SK-N-SH (cell line): ENCODE data around the gene EPGN.

Source experiments
- CTCF ChIP-seq: fragments of 200-600 bp; sonication (generic); IDR thresholded peaks from 2 replicates; pipeline ENCODE4 v1.6.1; 2017; ENCODE audit warnings: antibody characterized with exemption, mild to moderate bottlenecking, moderate library complexity
- EP300 ChIP-seq, 2 experiments: IDR thresholded peaks; 2 replicates each; pipeline versions ENCODE4 v1.4.0 to v1.6.1; 2012; ENCODE audit warnings: borderline replicate concordance in 1 of 2, low read depth in 1 of 2, low read length in 1 of 2
- EZH2phosphoT487 ChIP-seq: fragments of 200-600 bp; sonication (generic); IDR thresholded peaks from 2 replicates; pipeline ENCODE4 v1.6.1; 2017; ENCODE audit warnings: low read depth, mixed run types, mild to moderate bottlenecking, antibody characterized with exemption, moderate library complexity, borderline replicate concordance
- FOXM1 ChIP-seq: IDR thresholded peaks from 2 replicates; pipeline ENCODE4 v1.4.0; 2012; ENCODE audit warnings: low read depth, mild to moderate bottlenecking
- IRF3 ChIP-seq: fragments of 150-350 bp; IDR thresholded peaks from 2 replicates; pipeline ENCODE4 v1.6.1; 2016; ENCODE audit warnings: mild to moderate bottlenecking, low read depth, low read length
- MAX ChIP-seq: IDR thresholded peaks from 2 replicates; pipeline ENCODE4 v1.4.0; 2012; ENCODE audit warnings: low read depth
- NFIC ChIP-seq: IDR thresholded peaks from 2 replicates; pipeline ENCODE4 v1.4.0; 2012; ENCODE audit warnings: borderline replicate concordance
- POLR2AphosphoS5 ChIP-seq: IDR thresholded peaks from 2 replicates; pipeline ENCODE4 v1.6.1; 2012; ENCODE audit warnings: low read depth, low read length
- RCOR1 ChIP-seq: fragments of 150-350 bp; IDR thresholded peaks from 2 replicates; pipeline ENCODE4 v1.6.1; 2017; ENCODE audit warnings: antibody characterized with exemption, low read length
- REST ChIP-seq: IDR thresholded peaks from 2 replicates; pipeline ENCODE4 v1.6.1; 2012; ENCODE audit warnings: mild to moderate bottlenecking, low read depth, low read length, moderate library complexity
- RFX5 ChIP-seq: IDR thresholded peaks from 2 replicates; pipeline ENCODE4 v1.6.1; 2012; ENCODE audit warnings: mild to moderate bottlenecking, improper control_type of control experiment, low read length
- YY1 ChIP-seq: IDR thresholded peaks from 2 replicates; pipeline ENCODE4 v1.4.0; 2012; ENCODE audit warnings: low read depth, mild to moderate bottlenecking

- TF ChIP-seq MAX (no peak), CTCF (no peak), EZH2phosphoT487 (no peak), NFIC (peak; percentile 83), EP300 (IDR thresholded peaks at IDR 0.05; ENCODE audit: borderline replicate concordance in 1 of 2, low read depth in 1 of 2, low read length in 1 of 2) (peak in 1 of 2 experiments; percentile 46; a peak in 1 of 4 replicates), IRF3 (no peak), RCOR1 (peak; percentile 92), YY1 (no peak), POLR2AphosphoS5 (peak; percentile 32; the same call in 1 of the 2 replicates), RFX5 (no peak), REST (no peak), FOXM1 (no peak)
Observed at GRCh38 chr4:74262522-74262921, 45.7 kb upstream of the EPGN start.
